Measurements from ENCODE around the gene CNTNAP2. TPM values are rescaled to one million over a fixed set of nuclear protein-coding genes. Genes with fewer than 3 reads are reported as not detected.

The CNTNAP2 gene
- total and polyA plus RNA-seq, 9 donors, result 0.24 to 7.0 (median 1.5) TPM

DNA sequence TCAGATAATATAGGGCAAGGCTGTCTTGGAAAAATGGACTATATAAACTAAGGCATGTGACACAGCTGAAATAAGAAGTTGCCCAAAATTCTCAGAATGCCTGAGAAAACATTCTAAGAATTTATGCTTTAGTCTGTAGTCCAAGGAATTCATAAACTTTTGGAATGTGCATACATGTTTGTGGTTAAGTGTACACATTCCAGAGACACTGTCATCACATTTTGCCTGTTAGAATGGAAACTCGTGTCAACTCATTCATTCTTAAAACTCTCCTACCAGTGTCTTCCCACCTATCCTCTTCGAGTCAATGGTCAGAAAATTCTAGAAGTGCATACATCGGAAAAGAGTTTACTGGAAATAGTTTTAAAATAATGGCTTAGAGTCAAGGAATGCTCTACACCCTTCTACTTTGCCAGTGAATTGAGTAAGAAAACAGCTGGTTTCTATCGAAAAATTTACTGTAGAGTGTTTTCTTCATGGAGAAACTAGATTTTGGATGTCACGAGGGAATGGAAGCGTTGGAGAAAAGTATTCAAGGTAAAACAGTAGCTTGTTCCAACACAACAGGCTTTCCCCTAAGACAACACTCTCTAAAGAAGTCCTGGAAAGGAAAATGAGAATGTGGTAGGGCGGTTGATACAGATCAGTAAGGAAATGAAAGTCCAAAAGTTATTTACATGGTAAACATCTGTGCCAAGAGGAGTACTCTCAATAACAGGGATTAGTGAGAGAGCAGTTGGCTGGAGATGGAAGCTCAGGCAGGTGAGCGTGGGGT lies 1296.4 kb downstream of the CNTNAP2 start:
- intact Hi-C loops (cut with DNase I), result no loop called here
- no peak for DNase-seq
- no peak for TF ChIP-seq EP300 (IDR thresholded peaks at IDR 0.05)
- TF ChIP-seq, protein P1, sequence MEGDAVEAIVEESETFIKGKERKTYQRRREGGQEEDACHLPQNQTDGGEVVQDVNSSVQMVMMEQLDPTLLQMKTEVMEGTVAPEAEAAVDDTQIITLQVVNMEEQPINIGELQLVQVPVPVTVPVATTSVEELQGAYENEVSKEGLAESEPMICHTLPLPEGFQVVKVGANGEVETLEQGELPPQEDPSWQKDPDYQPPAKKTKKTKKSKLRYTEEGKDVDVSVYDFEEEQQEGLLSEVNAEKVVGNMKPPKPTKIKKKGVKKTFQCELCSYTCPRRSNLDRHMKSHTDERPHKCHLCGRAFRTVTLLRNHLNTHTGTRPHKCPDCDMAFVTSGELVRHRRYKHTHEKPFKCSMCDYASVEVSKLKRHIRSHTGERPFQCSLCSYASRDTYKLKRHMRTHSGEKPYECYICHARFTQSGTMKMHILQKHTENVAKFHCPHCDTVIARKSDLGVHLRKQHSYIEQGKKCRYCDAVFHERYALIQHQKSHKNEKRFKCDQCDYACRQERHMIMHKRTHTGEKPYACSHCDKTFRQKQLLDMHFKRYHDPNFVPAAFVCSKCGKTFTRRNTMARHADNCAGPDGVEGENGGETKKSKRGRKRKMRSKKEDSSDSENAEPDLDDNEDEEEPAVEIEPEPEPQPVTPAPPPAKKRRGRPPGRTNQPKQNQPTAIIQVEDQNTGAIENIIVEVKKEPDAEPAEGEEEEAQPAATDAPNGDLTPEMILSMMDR (IDR thresholded peaks at IDR 0.05), result no peak
- no peak for TF ChIP-seq POLR2A (IDR thresholded peaks at IDR 0.05)
- Histone ChIP-seq H3K36me3 (no peaks in the 10 kb centered on the region), H3K4me1 (ENCODE audit: insufficient read depth) (no peaks in the 10 kb centered on the region), H3K27ac (no peak overlapping the region), H3K4me3 (no peak overlapping the region), H3K27me3 (no peaks in the 10 kb centered on the region), H3K9me3 (no peaks in the 10 kb centered on the region)
- 7 to 18% (median 11%) methylated on average over 8 of the region's 8 CpGs for WGBS, 3 donors

GRCh38 chr7:147413557-147413870 lies 1296.9 kb downstream of the CNTNAP2 start:
- Histone ChIP-seq H3K4me1 (ENCODE audit: insufficient read depth) (no peaks in the 10 kb centered on the region), H3K36me3 (no peaks in the 10 kb centered on the region), H3K27me3 (no peaks in the 10 kb centered on the region), H3K4me3 (no peak overlapping the region), H3K27ac (no peak overlapping the region), H3K9me3 (no peaks in the 10 kb centered on the region)
- DNase-seq, result no peak
- intact Hi-C loops (cut with DNase I), result no loop called here
- TF ChIP-seq, protein P1 (IDR thresholded peaks at IDR 0.05), result no peak
- TF ChIP-seq POLR2A (IDR thresholded peaks at IDR 0.05), result no peak
- TF ChIP-seq EP300 (IDR thresholded peaks at IDR 0.05), result no peak

DNA sequence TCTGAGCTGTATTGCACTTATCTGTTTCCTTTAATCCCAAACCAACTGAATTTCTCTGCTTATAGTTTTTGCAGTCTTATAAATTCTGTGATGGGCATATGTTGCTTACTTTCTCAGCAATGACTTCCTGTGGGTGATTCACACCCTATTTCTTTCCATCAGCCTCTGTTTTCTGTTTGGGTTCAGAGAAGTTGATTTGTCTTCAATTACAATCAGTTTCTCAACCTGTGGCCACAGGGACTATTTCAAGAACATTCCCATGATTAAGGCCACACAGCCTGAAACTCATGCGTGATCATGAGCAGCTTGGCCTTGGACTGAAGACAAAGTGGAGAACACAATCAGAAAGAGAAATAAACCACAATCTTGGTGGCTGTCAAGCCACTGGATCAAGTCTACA lies 1299.4 kb downstream of the CNTNAP2 start:
- TF ChIP-seq EP300 (IDR thresholded peaks at IDR 0.05), result no peak
- TF ChIP-seq, protein P1 (IDR thresholded peaks at IDR 0.05), result no peak
- TF ChIP-seq POLR2A (IDR thresholded peaks at IDR 0.05), result no peak
- intact Hi-C loops (cut with DNase I), result no loop called here
- H3K36me3 ChIP-seq, result no peaks in the 10 kb centered on the region
- no peak overlapping the region for H3K4me3 ChIP-seq
- no peaks in the 10 kb centered on the region for H3K4me1 ChIP-seq (ENCODE audit: insufficient read depth)
- no peaks in the 10 kb centered on the region for H3K27me3 ChIP-seq
- no peak overlapping the region for H3K27ac ChIP-seq
- no peaks in the 10 kb centered on the region for H3K9me3 ChIP-seq
- DNase-seq, result no peak
- 71 to 93% (median 92%) methylated on average over 1 of the region's 1 CpG for WGBS, 3 donors

DNA sequence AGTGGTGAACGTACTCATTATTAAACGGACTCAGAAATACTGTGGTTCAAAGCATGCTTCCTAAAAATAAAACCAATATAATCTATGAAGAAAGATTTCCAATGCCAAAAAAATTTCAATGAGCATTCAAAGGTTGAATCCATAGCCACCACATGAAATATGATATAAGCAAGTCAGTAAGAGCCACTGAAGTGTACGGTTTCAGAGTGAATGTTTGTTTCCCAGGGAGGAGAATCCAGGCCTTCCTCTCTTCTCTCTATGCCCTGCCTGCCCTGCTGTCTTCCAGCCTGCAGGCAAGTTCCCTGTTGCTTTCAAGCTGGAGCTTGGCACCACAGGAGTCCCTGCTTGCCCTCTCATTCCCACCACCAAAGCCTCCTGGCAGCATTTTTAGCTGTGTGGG lies 1302.4 kb downstream of the CNTNAP2 start:
- no peaks in the 10 kb centered on the region for H3K9me3 ChIP-seq
- 81 to 85% (median 82%) methylated on average over 3 of the region's 3 CpGs for WGBS, 3 donors
- H3K27me3 ChIP-seq, result no peaks in the 10 kb centered on the region
- intact Hi-C loops (cut with DNase I), result no loop called here
- H3K36me3 ChIP-seq, result no peaks in the 10 kb centered on the region
- no peak overlapping the region for H3K4me3 ChIP-seq
- no peaks in the 10 kb centered on the region for H3K4me1 ChIP-seq (ENCODE audit: insufficient read depth)
- DNase-seq, result no peak
- H3K27ac ChIP-seq, result no peak overlapping the region
- TF ChIP-seq, protein P1 (IDR thresholded peaks at IDR 0.05), result no peak
- no peak for TF ChIP-seq EP300 (IDR thresholded peaks at IDR 0.05)
- no peak for TF ChIP-seq POLR2A (IDR thresholded peaks at IDR 0.05)
